Natural killer cell (primary cell): ENCODE data around the gene NPHP4. TPM values are rescaled to one million over a fixed set of nuclear protein-coding genes. Genes with fewer than 3 reads are reported as not detected.

ENCODE experiments used
- ATAC-seq, 3 donors: fragments of 150-1000 bp in 2 of 3; fragments of 200-7000 bp in 1 of 3; cut with Tn5 transposase; 1 replicate in 1 of 3; 2 replicates in 2 of 3; pipeline ENCODE4 v1.10.0; 2021; ENCODE audit warnings: mild to moderate bottlenecking in 2 of 3, moderate library complexity in 2 of 3
- DNase-seq, 2 donors: peaks; one replicate each; pipeline versions ENCODE4 v3.0.0 to v3.0.0-alpha.2; 2013 to 2021; ENCODE audit warnings: mixed read lengths in 1 of 2
- H3K27ac ChIP-seq: one replicate; pipeline ENCODE4 v1.5.1; 2013; ENCODE audit warnings: mild to moderate bottlenecking, low read length
- H3K27me3 ChIP-seq: one replicate; pipeline ENCODE4 v1.6.1; 2013; ENCODE audit warnings: low read length; ENCODE audit not compliant: control insufficient read depth, insufficient read depth
- H3K36me3 ChIP-seq: one replicate; pipeline ENCODE4 v1.6.1; 2013; ENCODE audit warnings: low read length; ENCODE audit not compliant: control insufficient read depth, insufficient read depth
- H3K4me1 ChIP-seq: one replicate; pipeline ENCODE4 v1.6.1; 2013; ENCODE audit warnings: low read length; ENCODE audit not compliant: control insufficient read depth, insufficient read depth
- H3K4me3 ChIP-seq: one replicate; pipeline ENCODE4 v1.5.1; 2013; ENCODE audit warnings: low read length
- H3K9me3 ChIP-seq: one replicate; pipeline ENCODE4 v1.6.1; 2013; ENCODE audit warnings: low read length; ENCODE audit not compliant: control insufficient read depth, insufficient read depth
- H3K27ac Mint-ChIP-seq, 2 donors: one replicate each; pipeline ENCODE4 v1.8.0; 2022; ENCODE audit warnings: mild to moderate bottlenecking in 2 of 2, mixed read lengths in 2 of 2, moderate library complexity in 1 of 2
- H3K27me3 Mint-ChIP-seq, 2 donors: one replicate each; pipeline ENCODE4 v1.8.0; 2022; ENCODE audit warnings: low read depth in 2 of 2, mixed read lengths in 2 of 2
- H3K36me3 Mint-ChIP-seq: one replicate; pipeline ENCODE4 v1.8.0; 2022; ENCODE audit warnings: mixed read lengths
- H3K4me1 Mint-ChIP-seq, 2 donors: one replicate each; pipeline ENCODE4 v1.8.0; 2022; ENCODE audit warnings: mixed read lengths in 2 of 2
- H3K4me3 Mint-ChIP-seq: one replicate; pipeline ENCODE4 v1.8.0; 2022; ENCODE audit warnings: mild to moderate bottlenecking, moderate library complexity, mixed read lengths
- H3K9me3 Mint-ChIP-seq, 2 donors: one replicate each; pipeline ENCODE4 v1.8.0; 2022; ENCODE audit warnings: mixed read lengths in 2 of 2
- WGBS: methylation state at CpG from one replicate; pipeline ENCODE4 v1.1.7; 2013; ENCODE audit warnings: missing lambda C conversion rate; ENCODE audit not compliant: insufficient coverage; 5-methylcytosine and 5-hydroxymethylcytosine counted together
- intact Hi-C: fragments of 100-400 bp; cut with micrococcal nuclease; formaldehyde crosslinking; loops from one replicate; pipeline ENCODE4 v1.14.2; 2022
- total RNA-seq, 4 donors: library from RNA; stranded (reverse); fragments of 120-200 nt in 1 of 4; gene quantifications; one replicate each; pipeline versions ENCODE4 v1.2.3 to v1.2.4, GENCODE V29; 2013 to 2022
- TF ChIP-seq, protein P1 (sequence below): fragments of 200-600 bp; IDR thresholded peaks from one replicate; pipeline ENCODE4 v1.8.0; 2022; ENCODE audit warnings: antibody characterized with exemption

NPHP4 gene
- total RNA-seq, 3 donors from 2014 or later (not counting 1 experiment from before 2014, with no cell fraction given) = 6.3 to 14.7 (median 10.1) TPM

DNA sequence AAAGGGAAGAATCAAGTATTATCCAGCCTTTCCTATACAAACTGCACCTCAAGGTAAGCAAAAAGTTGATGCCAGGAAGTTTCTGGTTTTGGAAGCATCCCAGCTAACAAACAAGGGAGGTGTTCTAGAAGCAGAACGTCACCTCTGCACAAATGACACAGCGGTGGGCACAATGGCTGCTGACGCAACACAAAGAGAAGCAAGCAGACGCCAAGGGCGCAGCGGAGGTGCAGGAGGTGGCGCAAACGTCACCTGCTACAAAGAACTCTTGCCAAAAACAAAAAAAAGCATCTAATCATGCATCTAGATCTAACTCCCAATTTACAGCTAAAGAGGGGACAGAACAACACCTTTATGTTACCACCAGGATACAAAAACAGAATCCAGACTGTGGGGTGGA, 88.5 kb downstream of the NPHP4 start:
- Mint-ChIP-seq H3K4me3 (no peak overlapping the region), H3K36me3 (no peaks in the 10 kb centered on the region), H3K4me1 (peaks cover 11 to 14% of the 10 kb centered on the region in 2 donors), H3K9me3 (no peaks in the 10 kb centered on the region), H3K27me3 (no peaks in the 10 kb centered on the region), H3K27ac (no peak overlapping the region)
- WGBS = 94% methylated on average over 8 of the region's 8 CpGs
- DNase-seq (no peak), ATAC-seq (no peak)
- Histone ChIP-seq H3K4me1 (peaks cover 5% of the 10 kb centered on the region), H3K9me3 (no peaks in the 10 kb centered on the region), H3K27me3 (no peaks in the 10 kb centered on the region), H3K27ac (no peak overlapping the region), H3K4me3 (no peak overlapping the region), H3K36me3 (no peaks in the 10 kb centered on the region)
- intact Hi-C loops = no loop called here
- TF ChIP-seq, protein P1, sequence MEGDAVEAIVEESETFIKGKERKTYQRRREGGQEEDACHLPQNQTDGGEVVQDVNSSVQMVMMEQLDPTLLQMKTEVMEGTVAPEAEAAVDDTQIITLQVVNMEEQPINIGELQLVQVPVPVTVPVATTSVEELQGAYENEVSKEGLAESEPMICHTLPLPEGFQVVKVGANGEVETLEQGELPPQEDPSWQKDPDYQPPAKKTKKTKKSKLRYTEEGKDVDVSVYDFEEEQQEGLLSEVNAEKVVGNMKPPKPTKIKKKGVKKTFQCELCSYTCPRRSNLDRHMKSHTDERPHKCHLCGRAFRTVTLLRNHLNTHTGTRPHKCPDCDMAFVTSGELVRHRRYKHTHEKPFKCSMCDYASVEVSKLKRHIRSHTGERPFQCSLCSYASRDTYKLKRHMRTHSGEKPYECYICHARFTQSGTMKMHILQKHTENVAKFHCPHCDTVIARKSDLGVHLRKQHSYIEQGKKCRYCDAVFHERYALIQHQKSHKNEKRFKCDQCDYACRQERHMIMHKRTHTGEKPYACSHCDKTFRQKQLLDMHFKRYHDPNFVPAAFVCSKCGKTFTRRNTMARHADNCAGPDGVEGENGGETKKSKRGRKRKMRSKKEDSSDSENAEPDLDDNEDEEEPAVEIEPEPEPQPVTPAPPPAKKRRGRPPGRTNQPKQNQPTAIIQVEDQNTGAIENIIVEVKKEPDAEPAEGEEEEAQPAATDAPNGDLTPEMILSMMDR = no peak

DNA sequence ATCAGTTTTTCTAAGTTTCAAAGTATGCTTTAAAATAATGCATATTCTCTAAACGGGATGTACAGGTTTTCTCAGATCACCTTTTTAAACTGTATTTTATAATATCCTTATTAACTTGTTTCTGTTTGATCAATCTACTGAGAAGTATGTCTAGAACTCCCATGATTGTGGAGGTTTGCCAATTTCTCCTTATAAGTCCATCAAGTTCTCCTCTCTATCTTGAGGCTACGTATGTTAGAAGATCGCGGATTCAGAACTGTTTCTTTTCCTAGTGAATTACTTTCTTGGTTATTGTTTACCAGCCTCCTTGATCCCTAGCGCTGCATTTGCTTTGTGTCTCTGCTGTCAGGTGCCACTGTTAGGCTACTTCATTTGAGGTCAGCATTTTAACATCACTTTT, 89.2 kb downstream of the NPHP4 start:
- Histone ChIP-seq H3K4me1 (peaks cover 5% of the 10 kb centered on the region), H3K27me3 (no peaks in the 10 kb centered on the region), H3K4me3 (no peak overlapping the region), H3K36me3 (no peaks in the 10 kb centered on the region), H3K9me3 (no peaks in the 10 kb centered on the region), H3K27ac (no peak overlapping the region)
- H3K36me3 Mint-ChIP-seq = no peaks in the 10 kb centered on the region
- H3K27me3 Mint-ChIP-seq = no peaks in the 10 kb centered on the region
- no peak overlapping the region for H3K27ac Mint-ChIP-seq
- no peak for DNase-seq
- H3K4me3 Mint-ChIP-seq = no peak overlapping the region
- WGBS = 99% methylated on average over 4 of the region's 5 CpGs
- H3K9me3 Mint-ChIP-seq = no peaks in the 10 kb centered on the region
- no peak for ATAC-seq
- TF ChIP-seq, protein P1 = no peak
- intact Hi-C loops = no loop called here
- peaks cover 11 to 14% of the 10 kb centered on the region in 2 donors for H3K4me1 Mint-ChIP-seq

DNA sequence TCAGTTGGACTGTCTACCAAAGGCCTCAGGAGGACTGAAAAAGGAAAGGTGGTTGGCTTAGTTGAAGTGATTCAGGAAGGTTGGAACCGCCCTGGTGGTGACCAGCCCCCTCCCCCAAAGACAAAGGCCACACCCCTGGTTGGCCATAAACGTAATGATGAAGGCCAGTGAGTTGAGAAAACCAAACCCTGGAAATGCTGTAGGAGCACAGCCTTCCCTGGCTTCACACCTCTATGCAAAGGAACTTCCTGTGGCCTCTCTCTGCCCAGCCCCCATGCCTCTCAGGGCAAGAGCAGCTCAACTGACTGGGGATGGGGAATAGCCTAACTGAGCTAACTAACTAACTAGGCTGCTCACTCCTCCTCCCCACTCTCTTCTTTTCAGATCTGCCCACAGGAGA, 90.4 kb downstream of the NPHP4 start:
- Histone ChIP-seq H3K9me3 (no peaks in the 10 kb centered on the region), H3K27ac (no peak overlapping the region), H3K27me3 (no peaks in the 10 kb centered on the region), H3K36me3 (no peaks in the 10 kb centered on the region), H3K4me3 (no peak overlapping the region), H3K4me1 (peaks cover 5% of the 10 kb centered on the region)
- peak overlapping the region in 1 of 2 donors; percentile 40 for H3K27ac Mint-ChIP-seq
- TF ChIP-seq, protein P1 = no peak
- H3K36me3 Mint-ChIP-seq = no peaks in the 10 kb centered on the region
- 27% methylated on average over 1 of the region's 2 CpGs for WGBS
- ATAC-seq (no peak), DNase-seq (no peak)
- no peaks in the 10 kb centered on the region for H3K9me3 Mint-ChIP-seq
- no peaks in the 10 kb centered on the region for H3K27me3 Mint-ChIP-seq
- intact Hi-C loops = no loop called here
- no peak overlapping the region for H3K4me3 Mint-ChIP-seq
- peaks cover 11 to 14% of the 10 kb centered on the region in 2 donors for H3K4me1 Mint-ChIP-seq

DNA sequence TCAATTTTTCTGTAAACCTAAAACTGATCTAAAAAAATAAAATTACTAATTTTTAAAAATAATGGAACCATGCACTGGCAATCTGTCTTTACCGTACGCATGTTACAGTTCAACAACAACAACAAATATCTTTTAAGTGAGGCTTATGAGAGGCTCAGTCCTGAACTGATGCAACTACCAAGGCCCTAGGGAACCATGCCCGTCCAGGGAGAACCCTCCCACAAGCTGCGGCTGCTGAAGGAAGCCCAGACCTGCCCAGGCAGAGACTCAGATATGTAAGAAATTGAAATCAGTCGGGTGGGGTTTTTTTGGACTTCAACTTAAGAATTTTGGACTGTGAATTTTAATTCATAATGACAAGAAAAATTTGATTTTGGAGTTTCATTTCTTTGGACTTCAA, 91.1 kb downstream of the NPHP4 start:
- Mint-ChIP-seq H3K9me3 (no peaks in the 10 kb centered on the region), H3K27me3 (no peaks in the 10 kb centered on the region), H3K4me3 (no peak overlapping the region), H3K4me1 (peaks cover 11 to 14% of the 10 kb centered on the region in 2 donors), H3K27ac (peak overlapping the region in 1 of 2 donors; percentile 40), H3K36me3 (no peaks in the 10 kb centered on the region)
- Histone ChIP-seq H3K4me1 (peaks cover 5% of the 10 kb centered on the region), H3K4me3 (no peak overlapping the region), H3K27me3 (no peaks in the 10 kb centered on the region), H3K27ac (no peak overlapping the region), H3K36me3 (no peaks in the 10 kb centered on the region), H3K9me3 (no peaks in the 10 kb centered on the region)
- TF ChIP-seq, protein P1 = no peak
- ATAC-seq (no peak), DNase-seq (no peak)
- intact Hi-C loops = no loop called here
- 97% methylated on average over 5 of the region's 5 CpGs for WGBS
